ENCODE data around the gene FAM20B.
A peak's percentile ranks its signal among the peaks of the same experiment; 100 is the strongest.

FAM20B gene

GRCh38 chr1:179092896-179093461 is 67.3 kb downstream of the FAM20B start:
- no peak for DNase-seq (ENCODE audit: low spot score)

GRCh38 chr1:179094818-179095217 is 69.1 kb downstream of the FAM20B start:
- DNase-seq (ENCODE audit: low spot score) = no peak

- DNase-seq (ENCODE audit: low spot score) = no peak
Observed at GRCh38 chr1:179095377-179095776, 69.7 kb downstream of the FAM20B start.

GRCh38 chr1:179095924-179096323 is 70.2 kb downstream of the FAM20B start:
- no peak for DNase-seq (ENCODE audit: low spot score)

GRCh38 chr1:179099891-179100290 is 74.2 kb downstream of the FAM20B start:
- DNase-seq (ENCODE audit: low spot score) = no peak

GRCh38 chr1:179101566-179101965 is 75.9 kb downstream of the FAM20B start:
- no peak for DNase-seq (ENCODE audit: low spot score)

GRCh38 chr1:179103999-179104398 is 78.3 kb downstream of the FAM20B start:
- DNase-seq (ENCODE audit: low spot score) = no peak

- no peak for DNase-seq (ENCODE audit: low spot score)
Observed at GRCh38 chr1:179104611-179105250, 79.0 kb downstream of the FAM20B start.

- DNase-seq (ENCODE audit: low spot score) = no peak
Observed at GRCh38 chr1:179105393-179105792, 79.7 kb downstream of the FAM20B start.

GRCh38 chr1:179107706-179108629 is 82.3 kb downstream of the FAM20B start:
- DNase-seq (ENCODE audit: low spot score) = no peak

GRCh38 chr1:179108644-179109043 is 83.0 kb downstream of the FAM20B start:
- no peak for DNase-seq (ENCODE audit: low spot score)

GRCh38 chr1:179115181-179115580 is 89.5 kb downstream of the FAM20B start:
- DNase-seq (ENCODE audit: low spot score) = no peak

- DNase-seq (ENCODE audit: low spot score) = no peak
Observed at GRCh38 chr1:179119513-179119912, 93.8 kb downstream of the FAM20B start.

- DNase-seq (ENCODE audit: low spot score) = no peak
Observed at GRCh38 chr1:179120736-179121135, 95.0 kb downstream of the FAM20B start.

GRCh38 chr1:179121159-179121938 is 95.7 kb downstream of the FAM20B start:
- peak; percentile 76 for DNase-seq (ENCODE audit: low spot score)

GRCh38 chr1:179124873-179125272 is 99.2 kb downstream of the FAM20B start:
- DNase-seq (ENCODE audit: low spot score) = no peak
